ENCODE measurements around the gene NPTXR.

- TF ChIP-seq ZFX (IDR thresholded peaks at IDR 0.05), result no peak
- no peak for TF ChIP-seq RAD21 (IDR thresholded peaks at IDR 0.05; ENCODE audit: low read depth)
- TF ChIP-seq, protein P1, sequence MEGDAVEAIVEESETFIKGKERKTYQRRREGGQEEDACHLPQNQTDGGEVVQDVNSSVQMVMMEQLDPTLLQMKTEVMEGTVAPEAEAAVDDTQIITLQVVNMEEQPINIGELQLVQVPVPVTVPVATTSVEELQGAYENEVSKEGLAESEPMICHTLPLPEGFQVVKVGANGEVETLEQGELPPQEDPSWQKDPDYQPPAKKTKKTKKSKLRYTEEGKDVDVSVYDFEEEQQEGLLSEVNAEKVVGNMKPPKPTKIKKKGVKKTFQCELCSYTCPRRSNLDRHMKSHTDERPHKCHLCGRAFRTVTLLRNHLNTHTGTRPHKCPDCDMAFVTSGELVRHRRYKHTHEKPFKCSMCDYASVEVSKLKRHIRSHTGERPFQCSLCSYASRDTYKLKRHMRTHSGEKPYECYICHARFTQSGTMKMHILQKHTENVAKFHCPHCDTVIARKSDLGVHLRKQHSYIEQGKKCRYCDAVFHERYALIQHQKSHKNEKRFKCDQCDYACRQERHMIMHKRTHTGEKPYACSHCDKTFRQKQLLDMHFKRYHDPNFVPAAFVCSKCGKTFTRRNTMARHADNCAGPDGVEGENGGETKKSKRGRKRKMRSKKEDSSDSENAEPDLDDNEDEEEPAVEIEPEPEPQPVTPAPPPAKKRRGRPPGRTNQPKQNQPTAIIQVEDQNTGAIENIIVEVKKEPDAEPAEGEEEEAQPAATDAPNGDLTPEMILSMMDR (IDR thresholded peaks at IDR 0.05 in 2 of 3, conservative IDR thresholded peaks at IDR 0.05 in 1 of 3; ENCODE audit: borderline replicate concordance in 1 of 3, insufficient read depth in 1 of 3, low read depth in 2 of 3, low read length in 2 of 3), result no peak
- no peak for TF ChIP-seq SP1 (IDR thresholded peaks at IDR 0.05; ENCODE audit: low read depth)
- TF ChIP-seq TCF7L2 (IDR thresholded peaks at IDR 0.05; ENCODE audit: borderline replicate concordance, extremely low read depth, insufficient read depth, insufficient read length), result no peak
- no peak for TF ChIP-seq SRF (IDR thresholded peaks at IDR 0.05; ENCODE audit: low read depth)
- TF ChIP-seq, protein P2, sequence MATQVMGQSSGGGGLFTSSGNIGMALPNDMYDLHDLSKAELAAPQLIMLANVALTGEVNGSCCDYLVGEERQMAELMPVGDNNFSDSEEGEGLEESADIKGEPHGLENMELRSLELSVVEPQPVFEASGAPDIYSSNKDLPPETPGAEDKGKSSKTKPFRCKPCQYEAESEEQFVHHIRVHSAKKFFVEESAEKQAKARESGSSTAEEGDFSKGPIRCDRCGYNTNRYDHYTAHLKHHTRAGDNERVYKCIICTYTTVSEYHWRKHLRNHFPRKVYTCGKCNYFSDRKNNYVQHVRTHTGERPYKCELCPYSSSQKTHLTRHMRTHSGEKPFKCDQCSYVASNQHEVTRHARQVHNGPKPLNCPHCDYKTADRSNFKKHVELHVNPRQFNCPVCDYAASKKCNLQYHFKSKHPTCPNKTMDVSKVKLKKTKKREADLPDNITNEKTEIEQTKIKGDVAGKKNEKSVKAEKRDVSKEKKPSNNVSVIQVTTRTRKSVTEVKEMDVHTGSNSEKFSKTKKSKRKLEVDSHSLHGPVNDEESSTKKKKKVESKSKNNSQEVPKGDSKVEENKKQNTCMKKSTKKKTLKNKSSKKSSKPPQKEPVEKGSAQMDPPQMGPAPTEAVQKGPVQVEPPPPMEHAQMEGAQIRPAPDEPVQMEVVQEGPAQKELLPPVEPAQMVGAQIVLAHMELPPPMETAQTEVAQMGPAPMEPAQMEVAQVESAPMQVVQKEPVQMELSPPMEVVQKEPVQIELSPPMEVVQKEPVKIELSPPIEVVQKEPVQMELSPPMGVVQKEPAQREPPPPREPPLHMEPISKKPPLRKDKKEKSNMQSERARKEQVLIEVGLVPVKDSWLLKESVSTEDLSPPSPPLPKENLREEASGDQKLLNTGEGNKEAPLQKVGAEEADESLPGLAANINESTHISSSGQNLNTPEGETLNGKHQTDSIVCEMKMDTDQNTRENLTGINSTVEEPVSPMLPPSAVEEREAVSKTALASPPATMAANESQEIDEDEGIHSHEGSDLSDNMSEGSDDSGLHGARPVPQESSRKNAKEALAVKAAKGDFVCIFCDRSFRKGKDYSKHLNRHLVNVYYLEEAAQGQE (IDR thresholded peaks at IDR 0.05; ENCODE audit: low read depth), result no peak
- no peak for TF ChIP-seq MAX (IDR thresholded peaks at IDR 0.05)
- no peak for TF ChIP-seq EZH2phosphoT487 (IDR thresholded peaks at IDR 0.05; ENCODE audit: borderline replicate concordance)
- no peak for TF ChIP-seq EZH2 (IDR thresholded peaks at IDR 0.05)
- TF ChIP-seq POLR2A (IDR thresholded peaks at IDR 0.05; ENCODE audit: borderline replicate concordance, extremely low read depth, insufficient read depth, insufficient read length), result no peak
- TF ChIP-seq ATF3 (IDR thresholded peaks at IDR 0.05), result no peak
Observed at GRCh38 chr22:38835888-38836301, 7.9 kb downstream of the NPTXR start.

Data from HCT116 (cell line).